ENCODE results near the gene DOCK6.
"Not testable (repeated sequence)": the region's sequence is repeated elsewhere in the genome, so short reads cannot be mapped to it uniquely, and the experiment has no call there.

DOCK6 gene

GRCh38 chr19:11194656-11195558 lies 67.4 kb downstream of the DOCK6 start:
- no peak for FAIRE-seq

- no peak for FAIRE-seq
Measured at GRCh38 chr19:11194173-11194572, 68.2 kb downstream of the DOCK6 start.

GRCh38 chr19:11192957-11193939 lies 69.1 kb downstream of the DOCK6 start:
- FAIRE-seq, result no peak

- FAIRE-seq, result no peak
Measured at GRCh38 chr19:11191934-11192333, 70.4 kb downstream of the DOCK6 start.

GRCh38 chr19:11191273-11191755 lies 71.0 kb downstream of the DOCK6 start:
- no peak for FAIRE-seq

- no peak for FAIRE-seq
Measured at GRCh38 chr19:11190501-11190900, 71.8 kb downstream of the DOCK6 start.

- no peak for FAIRE-seq
Measured at GRCh38 chr19:11187441-11187840, 74.9 kb downstream of the DOCK6 start.

GRCh38 chr19:11182994-11183393 lies 79.3 kb downstream of the DOCK6 start:
- no peak for FAIRE-seq

- no peak for FAIRE-seq
Measured at GRCh38 chr19:11181488-11181887, 80.8 kb downstream of the DOCK6 start.

GRCh38 chr19:11180975-11181374 lies 81.3 kb downstream of the DOCK6 start:
- FAIRE-seq, result not testable (repeated sequence)

- FAIRE-seq, result no peak
Measured at GRCh38 chr19:11180346-11180745, 82.0 kb downstream of the DOCK6 start.

- FAIRE-seq, result no peak
Measured at GRCh38 chr19:11179716-11180297, 82.5 kb downstream of the DOCK6 start.

GRCh38 chr19:11179145-11179465 lies 83.2 kb downstream of the DOCK6 start:
- not testable (repeated sequence) for FAIRE-seq

GRCh38 chr19:11177592-11177991 lies 84.7 kb downstream of the DOCK6 start:
- no peak for FAIRE-seq

- no peak for FAIRE-seq
Measured at GRCh38 chr19:11176466-11177193, 85.7 kb downstream of the DOCK6 start.

- no peak for FAIRE-seq
Measured at GRCh38 chr19:11175920-11176319, 86.4 kb downstream of the DOCK6 start.

- no peak for FAIRE-seq
Measured at GRCh38 chr19:11174336-11174735, 88.0 kb downstream of the DOCK6 start.

- FAIRE-seq, result no peak
Measured at GRCh38 chr19:11173516-11174155, 88.7 kb downstream of the DOCK6 start.

- FAIRE-seq, result no peak
Measured at GRCh38 chr19:11172576-11172975, 89.7 kb downstream of the DOCK6 start.

- no peak for FAIRE-seq
Measured at GRCh38 chr19:11171144-11171543, 91.2 kb downstream of the DOCK6 start.

- no peak for FAIRE-seq
Measured at GRCh38 chr19:11169896-11170678, 92.2 kb downstream of the DOCK6 start.
